Measurements from ENCODE around the gene NCL.

Gene NCL

DNA sequence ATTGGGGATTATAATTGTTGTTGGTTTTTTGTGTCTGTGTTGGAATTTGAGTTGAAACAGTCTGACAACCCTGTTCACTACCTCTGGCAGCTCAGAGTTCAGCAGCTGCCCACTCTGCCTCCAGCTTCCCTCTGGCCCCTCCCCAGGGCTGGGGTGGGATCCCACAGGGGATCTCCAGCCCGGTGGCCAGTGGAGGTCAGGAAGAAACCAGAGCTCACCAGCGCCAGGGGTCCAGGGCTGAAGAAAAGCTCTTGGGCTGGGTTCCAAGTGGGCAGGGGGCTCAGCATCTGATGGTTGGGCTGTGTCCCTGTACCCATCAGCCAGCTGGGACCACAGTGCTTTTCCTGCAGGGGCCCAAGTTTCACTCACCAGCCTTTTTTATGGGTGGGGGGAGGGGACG, 16.5 kb upstream of the NCL start:
- no peak for DNase-seq (ENCODE audit: low read depth)
- no peak overlapping the region for H3K4me3 ChIP-seq (ENCODE audit: low read length)
- TF ChIP-seq, protein P1, sequence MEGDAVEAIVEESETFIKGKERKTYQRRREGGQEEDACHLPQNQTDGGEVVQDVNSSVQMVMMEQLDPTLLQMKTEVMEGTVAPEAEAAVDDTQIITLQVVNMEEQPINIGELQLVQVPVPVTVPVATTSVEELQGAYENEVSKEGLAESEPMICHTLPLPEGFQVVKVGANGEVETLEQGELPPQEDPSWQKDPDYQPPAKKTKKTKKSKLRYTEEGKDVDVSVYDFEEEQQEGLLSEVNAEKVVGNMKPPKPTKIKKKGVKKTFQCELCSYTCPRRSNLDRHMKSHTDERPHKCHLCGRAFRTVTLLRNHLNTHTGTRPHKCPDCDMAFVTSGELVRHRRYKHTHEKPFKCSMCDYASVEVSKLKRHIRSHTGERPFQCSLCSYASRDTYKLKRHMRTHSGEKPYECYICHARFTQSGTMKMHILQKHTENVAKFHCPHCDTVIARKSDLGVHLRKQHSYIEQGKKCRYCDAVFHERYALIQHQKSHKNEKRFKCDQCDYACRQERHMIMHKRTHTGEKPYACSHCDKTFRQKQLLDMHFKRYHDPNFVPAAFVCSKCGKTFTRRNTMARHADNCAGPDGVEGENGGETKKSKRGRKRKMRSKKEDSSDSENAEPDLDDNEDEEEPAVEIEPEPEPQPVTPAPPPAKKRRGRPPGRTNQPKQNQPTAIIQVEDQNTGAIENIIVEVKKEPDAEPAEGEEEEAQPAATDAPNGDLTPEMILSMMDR (conservative IDR thresholded peaks at IDR 0.05; ENCODE audit: low read depth, low read length) = no peak

DNA sequence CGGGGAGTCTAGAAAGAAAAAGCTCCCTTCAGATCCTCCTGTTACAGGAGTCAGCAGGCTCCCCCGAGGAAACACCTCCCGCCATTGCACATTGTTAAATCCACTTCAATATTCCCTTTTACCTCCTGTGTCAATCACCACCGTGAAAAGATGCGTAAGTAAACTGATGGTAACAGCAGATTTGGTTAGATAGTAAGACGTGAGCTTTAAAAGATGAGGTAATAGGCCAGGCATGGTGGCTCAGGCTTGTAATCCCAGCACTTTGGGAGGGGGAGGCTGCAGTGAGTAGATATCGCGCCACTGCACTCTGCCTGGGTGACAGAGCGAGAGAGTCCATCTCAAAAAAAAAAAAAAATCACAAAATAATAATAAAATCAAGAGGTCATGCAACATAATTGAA, 15.2 kb upstream of the NCL start:
- no peak for DNase-seq (ENCODE audit: low read depth)
- TF ChIP-seq, protein P1 (conservative IDR thresholded peaks at IDR 0.05; ENCODE audit: low read depth, low read length) = no peak
- H3K4me3 ChIP-seq (ENCODE audit: low read length) = no peak overlapping the region

DNA sequence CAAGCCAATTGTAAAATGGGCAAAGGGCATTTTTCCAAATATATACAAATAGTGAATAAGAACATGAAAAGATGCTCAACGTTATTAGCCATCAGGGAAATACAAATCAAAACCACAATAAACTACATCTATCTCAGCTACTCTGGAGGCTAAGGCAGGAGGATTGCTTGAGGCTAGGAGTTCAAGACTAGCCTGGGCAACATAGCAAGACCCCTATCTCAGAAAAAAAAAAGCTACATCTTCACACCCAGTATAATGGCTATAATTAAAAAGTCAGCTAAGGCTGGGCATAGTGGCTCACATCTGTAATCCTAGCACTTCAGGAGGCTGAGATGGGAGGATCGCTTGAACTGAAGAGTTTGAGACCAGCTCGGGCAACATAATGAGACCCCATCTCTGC, 12.6 kb upstream of the NCL start:
- DNase-seq (ENCODE audit: low read depth) = no peak
- no peak overlapping the region for H3K4me3 ChIP-seq (ENCODE audit: low read length)
- TF ChIP-seq, protein P1 (conservative IDR thresholded peaks at IDR 0.05; ENCODE audit: low read depth, low read length) = no peak

DNA sequence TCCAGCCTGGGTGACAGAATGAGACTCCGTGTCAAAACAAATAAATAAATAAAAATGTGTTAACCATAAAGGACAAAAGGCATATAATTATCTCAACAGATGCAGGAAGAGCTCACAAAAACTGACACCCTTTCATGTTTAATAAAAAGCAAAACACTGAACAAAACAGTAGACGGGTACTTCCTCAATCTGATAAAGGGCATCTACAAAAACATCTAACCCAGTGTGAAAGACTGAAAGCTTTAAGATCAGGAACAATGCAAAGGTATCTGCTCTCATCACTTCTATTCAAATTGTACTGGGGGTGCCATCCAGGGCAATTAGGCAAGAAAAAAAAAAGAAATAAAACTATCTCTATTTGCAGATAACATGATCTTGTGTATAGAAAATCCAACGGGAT, 11.7 kb upstream of the NCL start:
- DNase-seq (ENCODE audit: low read depth) = no peak

DNA sequence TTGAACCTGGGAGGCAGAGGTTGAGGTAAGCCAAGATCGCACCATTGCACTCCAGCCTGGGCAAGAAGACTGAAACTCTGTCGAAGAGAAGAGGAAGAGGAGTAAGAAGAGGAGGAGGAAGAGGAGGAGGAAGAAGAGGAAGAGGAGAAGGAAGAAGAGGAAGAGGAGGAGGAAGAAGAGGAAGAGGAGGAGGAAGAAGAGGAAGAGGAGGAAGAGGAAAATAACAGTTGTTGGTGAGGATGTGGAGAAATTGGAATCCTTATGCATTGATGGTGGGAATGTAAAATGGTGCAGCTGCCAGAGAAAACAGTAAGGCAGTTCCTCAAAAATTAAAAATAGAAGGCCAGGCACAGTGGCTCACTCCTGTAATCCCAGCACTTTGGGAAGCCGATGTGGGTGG, 8.5 kb upstream of the NCL start:
- no peak overlapping the region for H3K4me3 ChIP-seq (ENCODE audit: low read length)
- DNase-seq (ENCODE audit: low read depth) = no peak
- TF ChIP-seq, protein P1 (conservative IDR thresholded peaks at IDR 0.05; ENCODE audit: low read depth, low read length) = no peak

More for the DNA sequence above, 11.7 kb upstream of the NCL start:
- TF ChIP-seq, protein P1 (conservative IDR thresholded peaks at IDR 0.05; ENCODE audit: low read depth, low read length) = no peak
- no peak overlapping the region for H3K4me3 ChIP-seq (ENCODE audit: low read length)

DNA sequence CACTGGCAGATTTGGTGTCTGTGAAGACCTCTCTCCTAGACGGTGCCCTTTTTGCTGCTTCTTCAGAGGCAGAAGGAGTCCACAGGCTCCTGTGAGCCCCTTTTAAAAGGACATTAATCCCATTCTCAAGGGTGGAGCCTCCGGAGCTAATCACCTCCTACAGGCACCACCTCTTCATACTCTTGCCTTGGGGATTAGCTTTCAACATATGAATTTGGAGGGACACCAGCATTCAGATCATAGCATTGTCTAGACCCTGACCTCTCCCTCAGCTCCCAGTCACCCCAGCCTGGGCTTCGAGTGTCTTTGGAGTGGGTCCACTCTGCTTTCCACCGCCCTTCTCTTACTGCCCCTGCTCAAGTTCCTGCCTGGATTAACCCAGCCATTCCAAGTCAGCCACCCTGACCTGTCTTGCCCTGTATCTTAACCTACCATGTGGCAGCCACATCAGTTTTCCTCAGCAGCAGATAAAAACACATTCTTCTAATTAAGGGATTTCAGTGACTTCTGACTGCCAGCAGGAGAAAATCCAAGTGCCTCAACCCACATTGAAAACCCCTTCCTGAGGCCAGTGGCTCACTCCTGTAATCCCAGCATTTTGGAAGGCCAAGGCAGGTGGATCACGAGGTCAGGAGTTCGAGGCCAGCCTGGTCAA, 6.1 kb upstream of the NCL start:
- DNase-seq (ENCODE audit: low read depth) = peak; percentile 24
- TF ChIP-seq, protein P1 (conservative IDR thresholded peaks at IDR 0.05; ENCODE audit: low read depth, low read length) = no peak

DNA sequence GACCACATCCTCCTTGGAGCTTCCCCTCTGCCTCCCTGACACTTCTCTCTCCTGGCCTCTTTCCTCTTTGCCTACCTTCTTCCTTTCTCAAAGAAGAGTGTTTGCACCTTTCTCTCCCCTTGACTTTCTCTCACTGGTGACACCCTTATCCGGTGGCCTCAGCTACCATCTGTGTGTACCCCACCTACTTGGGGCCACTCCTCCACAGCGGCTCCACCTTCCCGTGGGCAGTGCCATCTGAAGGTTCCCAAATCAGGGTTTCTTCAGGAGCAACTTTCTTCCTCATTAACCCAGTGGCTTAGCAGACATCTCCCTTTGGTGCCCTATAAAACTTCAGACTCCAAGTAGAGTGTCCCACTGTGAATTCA, 5.3 kb upstream of the NCL start:
- no peak overlapping the region for H3K4me3 ChIP-seq (ENCODE audit: low read length)
- DNase-seq (ENCODE audit: low read depth) = no peak
- TF ChIP-seq, protein P1 (conservative IDR thresholded peaks at IDR 0.05; ENCODE audit: low read depth, low read length) = no peak

More for the DNA sequence above, 6.1 kb upstream of the NCL start:
- no peak overlapping the region for H3K4me3 ChIP-seq (ENCODE audit: low read length)

Measured in retinal pigment epithelial cell (primary cell).